ENCODE results near the gene DNMT3B.
"Not testable (repeated sequence)": the region's sequence is repeated elsewhere in the genome, so short reads cannot be mapped to it uniquely, and the experiment has no call there.

The DNMT3B gene

DNA sequence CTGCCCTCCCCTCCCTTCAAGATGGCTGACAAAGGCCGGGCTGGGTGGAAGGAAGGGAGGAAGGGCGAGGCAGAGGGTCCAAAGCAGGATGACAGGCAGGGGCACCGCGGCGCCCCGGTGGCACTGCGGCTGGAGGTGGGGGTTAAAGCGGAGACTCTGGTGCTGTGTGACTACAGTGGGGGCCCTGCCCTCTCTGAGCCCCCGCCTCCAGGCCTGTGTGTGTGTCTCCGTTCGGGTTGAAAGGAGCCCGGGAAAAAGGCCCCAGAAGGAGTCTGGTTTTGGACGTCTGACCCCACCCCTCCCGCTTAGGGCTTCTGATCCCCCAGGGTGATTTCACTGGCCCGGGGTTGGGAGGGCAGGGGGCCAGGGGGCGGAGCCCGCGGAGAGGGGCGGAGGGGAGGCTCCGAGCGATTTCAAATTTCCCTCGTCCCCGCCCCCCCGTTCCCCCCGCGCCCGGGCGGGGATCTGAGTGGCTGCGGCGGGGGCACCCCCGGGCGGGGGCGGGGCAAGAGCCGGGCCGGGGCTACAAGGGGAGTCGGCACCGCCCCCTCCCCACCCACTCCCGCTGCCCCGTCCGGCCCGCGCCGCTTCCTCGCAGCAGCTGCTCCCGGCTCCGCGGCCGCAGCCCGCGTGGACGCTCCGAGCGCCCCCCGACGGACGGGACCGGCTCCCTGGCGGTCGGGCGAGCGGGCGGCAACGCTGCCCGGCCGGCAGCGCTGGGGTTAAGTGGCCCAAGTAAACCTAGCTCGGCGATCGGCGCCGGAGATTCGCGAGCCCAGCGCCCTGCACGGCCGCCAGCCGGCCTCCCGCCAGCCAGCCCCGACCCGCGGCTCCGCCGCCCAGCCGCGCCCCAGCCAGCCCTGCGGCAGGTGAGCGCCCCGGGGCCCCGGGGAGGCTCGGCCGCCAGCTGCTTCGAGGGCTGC, at the start of gene DNMT3B:
Gene DNMT3B, plus strand, starts transcription at position 555 of the 923 bp plus-strand sequence. CDS start 17,939 bp downstream, outside the sequence.
- DNase-seq (ENCODE audit: low read depth), result no peak
- TF ChIP-seq, protein P1, sequence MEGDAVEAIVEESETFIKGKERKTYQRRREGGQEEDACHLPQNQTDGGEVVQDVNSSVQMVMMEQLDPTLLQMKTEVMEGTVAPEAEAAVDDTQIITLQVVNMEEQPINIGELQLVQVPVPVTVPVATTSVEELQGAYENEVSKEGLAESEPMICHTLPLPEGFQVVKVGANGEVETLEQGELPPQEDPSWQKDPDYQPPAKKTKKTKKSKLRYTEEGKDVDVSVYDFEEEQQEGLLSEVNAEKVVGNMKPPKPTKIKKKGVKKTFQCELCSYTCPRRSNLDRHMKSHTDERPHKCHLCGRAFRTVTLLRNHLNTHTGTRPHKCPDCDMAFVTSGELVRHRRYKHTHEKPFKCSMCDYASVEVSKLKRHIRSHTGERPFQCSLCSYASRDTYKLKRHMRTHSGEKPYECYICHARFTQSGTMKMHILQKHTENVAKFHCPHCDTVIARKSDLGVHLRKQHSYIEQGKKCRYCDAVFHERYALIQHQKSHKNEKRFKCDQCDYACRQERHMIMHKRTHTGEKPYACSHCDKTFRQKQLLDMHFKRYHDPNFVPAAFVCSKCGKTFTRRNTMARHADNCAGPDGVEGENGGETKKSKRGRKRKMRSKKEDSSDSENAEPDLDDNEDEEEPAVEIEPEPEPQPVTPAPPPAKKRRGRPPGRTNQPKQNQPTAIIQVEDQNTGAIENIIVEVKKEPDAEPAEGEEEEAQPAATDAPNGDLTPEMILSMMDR (IDR thresholded peaks at IDR 0.05; ENCODE audit: control insufficient read depth, insufficient read depth, low read depth, low read length, missing control alignments), result peak; percentile 18
- peak within 1 kb of the TSS; percentile 91 for H3K4me3 ChIP-seq (ENCODE audit: control insufficient read depth, low read depth, low read length)

GRCh38 chr20:32718749-32719348, 43.3 kb upstream of the DNMT3B start:
- no peak for DNase-seq (ENCODE audit: low read depth)
- TF ChIP-seq, protein P1 (IDR thresholded peaks at IDR 0.05; ENCODE audit: control insufficient read depth, insufficient read depth, low read depth, low read length, missing control alignments), result no peak
- H3K4me3 ChIP-seq (ENCODE audit: control insufficient read depth, low read depth, low read length), result no peak overlapping the region

DNA sequence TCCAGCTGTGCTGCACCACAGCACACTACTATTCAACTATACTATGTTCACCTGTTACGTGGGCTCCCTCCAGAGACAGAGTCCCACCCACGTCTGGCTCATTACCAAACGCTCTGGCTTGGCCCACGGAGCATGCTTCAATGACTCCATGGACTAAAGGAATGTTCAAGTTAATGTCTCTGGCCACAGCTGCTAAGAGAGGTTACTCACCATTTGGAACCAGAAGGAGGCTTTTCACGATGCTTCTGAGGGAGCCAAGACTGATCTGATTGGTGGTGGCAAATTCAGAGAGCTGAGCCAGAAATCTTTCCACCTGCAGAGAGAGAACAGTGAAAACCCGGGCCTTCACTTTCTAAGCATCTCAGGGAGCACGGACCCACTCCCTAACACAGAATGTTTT, 34.5 kb upstream of the DNMT3B start:
- peak; percentile 59 for DNase-seq (ENCODE audit: low read depth)

GRCh38 chr20:32728435-32728834, 33.8 kb upstream of the DNMT3B start:
- H3K4me3 ChIP-seq (ENCODE audit: control insufficient read depth, low read depth, low read length); DNase-seq (ENCODE audit: low read depth): not testable (repeated sequence)

More for the DNA sequence above, 34.5 kb upstream of the DNMT3B start:
- TF ChIP-seq, protein P1 (IDR thresholded peaks at IDR 0.05; ENCODE audit: control insufficient read depth, insufficient read depth, low read depth, low read length, missing control alignments), result no peak
- no peak overlapping the region for H3K4me3 ChIP-seq (ENCODE audit: control insufficient read depth, low read depth, low read length)

DNA sequence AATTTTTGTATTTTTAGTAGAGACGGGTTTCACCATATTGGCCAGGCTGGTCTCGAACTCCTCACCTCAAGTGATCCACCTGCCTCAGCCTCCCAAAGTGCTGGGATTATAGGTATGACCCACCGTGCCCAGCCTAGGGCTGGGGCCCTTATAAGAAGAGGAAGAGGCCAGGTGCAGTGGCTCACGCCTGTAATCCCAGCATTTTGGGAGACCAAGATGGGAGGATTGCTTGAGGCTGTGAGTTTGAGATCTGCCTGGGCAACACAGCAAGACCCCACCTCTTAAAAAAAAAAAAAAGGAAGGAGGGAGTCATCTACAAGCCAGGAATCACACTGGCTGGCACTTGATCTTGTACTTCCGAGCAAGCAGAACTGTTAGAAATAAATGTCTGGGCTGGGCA, 32.9 kb upstream of the DNMT3B start:
- not testable (repeated sequence) for DNase-seq (ENCODE audit: low read depth); H3K4me3 ChIP-seq (ENCODE audit: control insufficient read depth, low read depth, low read length)

GRCh38 chr20:32731882-32732266, 30.3 kb upstream of the DNMT3B start:
- H3K4me3 ChIP-seq (ENCODE audit: control insufficient read depth, low read depth, low read length), result no peak overlapping the region
- DNase-seq (ENCODE audit: low read depth), result no peak
- TF ChIP-seq, protein P1 (IDR thresholded peaks at IDR 0.05; ENCODE audit: control insufficient read depth, insufficient read depth, low read depth, low read length, missing control alignments), result no peak

GRCh38 chr20:32737371-32738223, 24.6 kb upstream of the DNMT3B start:
- peak; percentile 57 for DNase-seq (ENCODE audit: low read depth)

More at GRCh38 chr20:32737371-32738223, 24.6 kb upstream of the DNMT3B start:
- H3K4me3 ChIP-seq (ENCODE audit: control insufficient read depth, low read depth, low read length), result no peak overlapping the region
- TF ChIP-seq, protein P1 (IDR thresholded peaks at IDR 0.05; ENCODE audit: control insufficient read depth, insufficient read depth, low read depth, low read length, missing control alignments), result no peak
